Duodenal mucosa (tissue), 2 donors: ENCODE measurements around the gene HES2.
"Not testable (repeated sequence)": the region's sequence is repeated elsewhere in the genome, so short reads cannot be mapped to it uniquely, and the experiment has no call there.

ENCODE experiments used
- H3K27ac ChIP-seq: one replicate; pipeline ENCODE4 v1.7.0; 2013; ENCODE audit warnings: low read depth, low read length
- H3K27me3 ChIP-seq, 2 donors: one replicate each; pipeline ENCODE4 v1.7.0; 2013; ENCODE audit warnings: low read length in 2 of 2, control low read depth in 1 of 2; ENCODE audit not compliant: insufficient read depth in 2 of 2, control insufficient read depth in 1 of 2
- H3K36me3 ChIP-seq, 2 donors: one replicate each; pipeline ENCODE4 v1.7.0; 2013; ENCODE audit warnings: low read length in 2 of 2, control low read depth in 1 of 2; ENCODE audit not compliant: insufficient read depth in 2 of 2, control insufficient read depth in 1 of 2
- H3K4me1 ChIP-seq, 2 donors: one replicate each; pipeline ENCODE4 v1.7.0; 2013; ENCODE audit warnings: low read length in 2 of 2, control low read depth in 1 of 2; ENCODE audit not compliant: insufficient read depth in 2 of 2, control insufficient read depth in 1 of 2
- H3K4me3 ChIP-seq, 2 donors: one replicate each; pipeline ENCODE4 v1.7.0; 2013; ENCODE audit warnings: low read length in 2 of 2, low read depth in 1 of 2
- H3K9ac ChIP-seq, 2 donors: one replicate each; pipeline ENCODE4 v1.7.0; 2013; ENCODE audit warnings: low read length in 2 of 2, low read depth in 1 of 2
- H3K9me3 ChIP-seq, 2 donors: one replicate each; pipeline ENCODE4 v1.7.0; 2013; ENCODE audit warnings: low read length in 2 of 2, control low read depth in 1 of 2; ENCODE audit not compliant: control insufficient read depth in 1 of 2

Gene HES2

GRCh38 chr1:6367381-6368012, 52.2 kb downstream of the HES2 start:
- no peak overlapping the region for H3K9ac ChIP-seq
- no peak overlapping the region for H3K27ac ChIP-seq
- peaks cover 0 to 5% of the 10 kb centered on the region in 2 donors for H3K4me1 ChIP-seq
- no peaks in the 10 kb centered on the region for H3K27me3 ChIP-seq
- H3K4me3 ChIP-seq: no peak overlapping the region
- peaks cover 0 to 3% of the 10 kb centered on the region in 2 donors for H3K9me3 ChIP-seq
- H3K36me3 ChIP-seq: no peaks in the 10 kb centered on the region

- H3K9me3 ChIP-seq: peaks cover 0 to 3% of the 10 kb centered on the region in 2 donors
- no peaks in the 10 kb centered on the region for H3K36me3 ChIP-seq
- H3K4me3 ChIP-seq: no peak overlapping the region
- no peaks in the 10 kb centered on the region for H3K27me3 ChIP-seq
- H3K27ac ChIP-seq: no peak overlapping the region
- H3K4me1 ChIP-seq: peaks cover 15 to 29% of the 10 kb centered on the region in 2 donors
- no peak overlapping the region for H3K9ac ChIP-seq
Measured at GRCh38 chr1:6365047-6365446, 54.7 kb downstream of the HES2 start.

GRCh38 chr1:6363085-6363884, 56.4 kb downstream of the HES2 start:
- H3K9ac ChIP-seq, H3K27ac ChIP-seq, H3K27me3 ChIP-seq, H3K36me3 ChIP-seq, H3K4me3 ChIP-seq, H3K9me3 ChIP-seq: not testable (repeated sequence)
- peaks cover 32 to 47% of the 10 kb centered on the region in 2 donors for H3K4me1 ChIP-seq
